Cardiac septum (tissue), 1 donor: ENCODE measurements around the gene SIPA1L3. TPM values are rescaled to one million over a fixed set of nuclear protein-coding genes. Genes with fewer than 3 reads are reported as not detected.

Source experiments
- DNase-seq: peaks from one replicate; pipeline ENCODE4 v3.0.0-alpha.2; 2020; ENCODE audit warnings: low spot score
- intact Hi-C: fragments of 100-400 bp; cut with DNase I; formaldehyde crosslinking; loops from one replicate; pipeline ENCODE4 v1.14.0; 2022
- total RNA-seq: library from RNA; stranded (reverse); fragmentation: NEBNext Ultra II Directional; extraction: Animal tissue kit (Norgen Biotek cat#: 25700); gene quantifications from one replicate; pipeline ENCODE4 v1.2.1, GENCODE V29; 2021
- donor health status: DM: no; HTN: no; CAD: no.

SIPA1L3 gene
- total RNA-seq, 1 donor from 2014 or later: 14.0 TPM

GRCh38 chr19:38253788-38254187, 346.8 kb downstream of the SIPA1L3 start:
- DNase-seq: no peak
- intact Hi-C loops: no loop called here

GRCh38 chr19:38255383-38256014, 348.5 kb downstream of the SIPA1L3 start:
- intact Hi-C loops: no loop called here
- no peak for DNase-seq

Other genes starting within 250 kb of the SIPA1L3 start
- gene ZNF607, start 187.4 kb upstream of the SIPA1L3 start, total RNA-seq: 4.9 TPM
- gene ZNF573, start 127.6 kb upstream of the SIPA1L3 start, total RNA-seq: 9.9 TPM
- gene WDR87, start 614 bp upstream of the SIPA1L3 start, total RNA-seq: not detected